Central memory CD8-positive, alpha-beta T cell (primary cell): ENCODE results near the gene CMSS1.
A peak's percentile ranks its signal among the peaks of the same experiment; 100 is the strongest.

Experiments
- ATAC-seq: fragments of 150-1000 bp; cut with Tn5 transposase; replicated peaks from 2 replicates; pipeline ENCODE4 v1.10.0; 2022; ENCODE audit warnings: mild to moderate bottlenecking, moderate FRiP score, moderate number of reproducible peaks; ENCODE audit not compliant: poor library complexity, severe bottlenecking; ENCODE audit errors: extremely low read depth
- DNase-seq, 2 donors: peaks; one replicate each; pipeline ENCODE4 v3.0.0; 2021; ENCODE audit warnings: low spot score in 2 of 2
- H3K27ac Mint-ChIP-seq: one replicate; pipeline ENCODE4 v1.8.0; 2022; ENCODE audit warnings: low read depth, mild to moderate bottlenecking, moderate library complexity, mixed read lengths
- H3K27me3 Mint-ChIP-seq: one replicate; pipeline ENCODE4 v1.8.0; 2022; ENCODE audit warnings: mixed read lengths
- H3K36me3 Mint-ChIP-seq: one replicate; pipeline ENCODE4 v1.8.0; 2022; ENCODE audit warnings: mild to moderate bottlenecking, moderate library complexity, mixed read lengths; ENCODE audit not compliant: insufficient read depth
- H3K4me1 Mint-ChIP-seq: one replicate; pipeline ENCODE4 v1.8.0; 2022; ENCODE audit warnings: mixed read lengths
- H3K4me3 Mint-ChIP-seq: one replicate; pipeline ENCODE4 v1.8.0; 2022; ENCODE audit warnings: mild to moderate bottlenecking, moderate library complexity, mixed read lengths
- H3K9me3 Mint-ChIP-seq: one replicate; pipeline ENCODE4 v1.8.0; 2022; ENCODE audit warnings: mixed read lengths

Gene CMSS1

GRCh38 chr3:100053951-100054620 lies 236.4 kb downstream of the CMSS1 start:
- no peaks in the 10 kb centered on the region for H3K27me3 Mint-ChIP-seq
- no peaks in the 10 kb centered on the region for H3K9me3 Mint-ChIP-seq
- no peak for DNase-seq
- H3K27ac Mint-ChIP-seq: no peak overlapping the region
- ATAC-seq: no peak
- H3K4me3 Mint-ChIP-seq: no peak overlapping the region
- peaks cover 2% of the 10 kb centered on the region for H3K36me3 Mint-ChIP-seq
- H3K4me1 Mint-ChIP-seq: no peaks in the 10 kb centered on the region

GRCh38 chr3:100057716-100058575 lies 240.3 kb downstream of the CMSS1 start:
- H3K4me1 Mint-ChIP-seq: peaks cover 10% of the 10 kb centered on the region
- DNase-seq: no peak
- H3K36me3 Mint-ChIP-seq: peaks cover 2% of the 10 kb centered on the region
- no peaks in the 10 kb centered on the region for H3K9me3 Mint-ChIP-seq
- no peak for ATAC-seq
- H3K4me3 Mint-ChIP-seq: no peak overlapping the region
- no peak overlapping the region for H3K27ac Mint-ChIP-seq
- H3K27me3 Mint-ChIP-seq: no peaks in the 10 kb centered on the region

- DNase-seq: no peak
- H3K27ac Mint-ChIP-seq: no peak overlapping the region
- peaks cover 2% of the 10 kb centered on the region for H3K36me3 Mint-ChIP-seq
- H3K27me3 Mint-ChIP-seq: no peaks in the 10 kb centered on the region
- ATAC-seq: no peak
- peaks cover 10% of the 10 kb centered on the region for H3K4me1 Mint-ChIP-seq
- H3K4me3 Mint-ChIP-seq: no peak overlapping the region
- no peaks in the 10 kb centered on the region for H3K9me3 Mint-ChIP-seq
Measured at GRCh38 chr3:100059472-100059871, 241.8 kb downstream of the CMSS1 start.

GRCh38 chr3:100060685-100061484 lies 243.2 kb downstream of the CMSS1 start:
- Mint-ChIP-seq H3K36me3 (peaks cover under 1% of the 10 kb centered on the region), H3K4me1 (peaks cover 10% of the 10 kb centered on the region), H3K27me3 (no peaks in the 10 kb centered on the region), H3K4me3 (no peak overlapping the region), H3K9me3 (no peaks in the 10 kb centered on the region), H3K27ac (peak overlapping the region; percentile 35)
- ATAC-seq (peak; percentile 58), DNase-seq (no peak)

- Mint-ChIP-seq H3K4me1 (peaks cover 10% of the 10 kb centered on the region), H3K4me3 (no peak overlapping the region), H3K36me3 (no peaks in the 10 kb centered on the region), H3K9me3 (no peaks in the 10 kb centered on the region), H3K27me3 (no peaks in the 10 kb centered on the region), H3K27ac (no peak overlapping the region)
- DNase-seq (no peak), ATAC-seq (no peak)
Measured at GRCh38 chr3:100062665-100063064, 245.0 kb downstream of the CMSS1 start.

GRCh38 chr3:100063929-100064461 lies 246.3 kb downstream of the CMSS1 start:
- Mint-ChIP-seq H3K36me3 (no peaks in the 10 kb centered on the region), H3K4me3 (no peak overlapping the region), H3K4me1 (peaks cover 13% of the 10 kb centered on the region), H3K27ac (no peak overlapping the region), H3K9me3 (no peaks in the 10 kb centered on the region), H3K27me3 (no peaks in the 10 kb centered on the region)
- DNase-seq: no peak
- ATAC-seq: no peak

GRCh38 chr3:100067589-100067988 lies 249.9 kb downstream of the CMSS1 start:
- no peaks in the 10 kb centered on the region for H3K27me3 Mint-ChIP-seq
- ATAC-seq (no peak), DNase-seq (no peak)
- no peaks in the 10 kb centered on the region for H3K36me3 Mint-ChIP-seq
- H3K4me1 Mint-ChIP-seq: peaks cover 10% of the 10 kb centered on the region
- H3K27ac Mint-ChIP-seq: no peak overlapping the region
- H3K4me3 Mint-ChIP-seq: no peak overlapping the region
- no peaks in the 10 kb centered on the region for H3K9me3 Mint-ChIP-seq

GRCh38 chr3:100068826-100069225 lies 251.2 kb downstream of the CMSS1 start:
- Mint-ChIP-seq H3K36me3 (no peaks in the 10 kb centered on the region), H3K27me3 (no peaks in the 10 kb centered on the region), H3K27ac (no peak overlapping the region), H3K9me3 (no peaks in the 10 kb centered on the region), H3K4me1 (peaks cover 20% of the 10 kb centered on the region), H3K4me3 (no peak overlapping the region)
- peak; percentile 48 to 51 for DNase-seq
- ATAC-seq: peak; percentile 83

- no peaks in the 10 kb centered on the region for H3K36me3 Mint-ChIP-seq
- no peak overlapping the region for H3K27ac Mint-ChIP-seq
Measured at GRCh38 chr3:100069472-100069871, 251.8 kb downstream of the CMSS1 start.

GRCh38 chr3:100072326-100073048 lies 254.8 kb downstream of the CMSS1 start:
- no peaks in the 10 kb centered on the region for H3K9me3 Mint-ChIP-seq
- DNase-seq (no peak), ATAC-seq (peak; percentile 45)
- peak overlapping the region; percentile 15 for H3K27ac Mint-ChIP-seq
- H3K27me3 Mint-ChIP-seq: no peaks in the 10 kb centered on the region
- no peak overlapping the region for H3K4me3 Mint-ChIP-seq
- H3K4me1 Mint-ChIP-seq: peaks cover 25% of the 10 kb centered on the region
- no peaks in the 10 kb centered on the region for H3K36me3 Mint-ChIP-seq

More at GRCh38 chr3:100069472-100069871, 251.8 kb downstream of the CMSS1 start:
- ATAC-seq: no peak
- Mint-ChIP-seq H3K4me3 (no peak overlapping the region), H3K4me1 (peaks cover 25% of the 10 kb centered on the region), H3K9me3 (no peaks in the 10 kb centered on the region), H3K27me3 (no peaks in the 10 kb centered on the region)
- DNase-seq: no peak

- H3K9me3 Mint-ChIP-seq: no peaks in the 10 kb centered on the region
- peak overlapping the region; percentile 15 for H3K27ac Mint-ChIP-seq
- no peaks in the 10 kb centered on the region for H3K27me3 Mint-ChIP-seq
- H3K4me1 Mint-ChIP-seq: peaks cover 25% of the 10 kb centered on the region
- DNase-seq (no peak), ATAC-seq (no peak)
- H3K4me3 Mint-ChIP-seq: peak overlapping the region; percentile 69
- no peaks in the 10 kb centered on the region for H3K36me3 Mint-ChIP-seq
Measured at GRCh38 chr3:100073049-100073713, 255.5 kb downstream of the CMSS1 start.
